HepG2 (cell line): ENCODE measurements around the gene CHN2. TPM values are rescaled to one million over a fixed set of nuclear protein-coding genes. Genes with fewer than 3 reads are reported as not detected.

Source experiments
- ATAC-seq: fragments of 200-7000 bp; cut with Tn5 transposase; 3 replicates; pipeline ENCODE4 v1.9.1; 2020; ENCODE audit warnings: mild to moderate bottlenecking, moderate library complexity
- BruUV-seq: library from RNA; stranded (reverse); fragments of 400-500 nt; replicated peaks from 2 replicates; lab custom pipeline; 2021; lab: Mats Ljungman, UMichigan
- CTCF ChIA-PET: fragments of 300-600 bp; formaldehyde crosslinking; extraction: SDS; loops from one replicate; lab custom pipeline; 2021; ENCODE audit warnings: low total read pairs, inconsistent platforms, low intra/inter-chr PET ratio; lab: Yijun Ruan, JAX
- POLR2A ChIA-PET: fragments of 350-600 bp; sonication (Branson Sonifier 250); formaldehyde crosslinking; loops from one replicate; lab custom pipeline; 2020; ENCODE audit warnings: antibody characterized with exemption, inconsistent platforms; lab: Yijun Ruan, JAX
- DNase-seq: peaks from one replicate; pipeline ENCODE4 v3.0.0-alpha.2; 2015; ENCODE audit warnings: low spot score
- FAIRE-seq: peaks from 3 replicates; lab custom pipeline; 2011; peaks lifted over from hg19 to GRCh38; lab: Jason Lieb, UNC
- H2AFZ ChIP-seq: one replicate; pipeline ENCODE4 v1.6.1; 2011; ENCODE audit warnings: low read length, inconsistent platforms
- H3K27ac ChIP-seq: fragments of 300-600 bp; 3 replicates; pipeline ENCODE4 v1.8.0; 2011; ENCODE audit warnings: mixed run types, mild to moderate bottlenecking, mixed read lengths, low read length, inconsistent platforms; ENCODE audit not compliant: insufficient read depth; ENCODE audit errors: extremely low read length
- H3K27me3 ChIP-seq, 2 experiments: fragments of 200-600 bp in 1 of 2; 2 replicates in 1 of 2; 3 replicates in 1 of 2; pipeline versions ENCODE4 v1.6.0 to v1.8.0; 2011; ENCODE audit warnings: low read length in 2 of 2, mild to moderate bottlenecking in 2 of 2, moderate library complexity in 2 of 2, inconsistent platforms in 1 of 2; ENCODE audit not compliant: insufficient read depth in 2 of 2, control insufficient read depth in 1 of 2
- H3K36me3 ChIP-seq, 2 experiments: fragments of 200-600 bp in 1 of 2; replicated peaks in 1 of 2; 2 replicates in 1 of 2; 3 replicates in 1 of 2; pipeline versions ENCODE4 v1.5.1 to v1.8.0; 2011; ENCODE audit warnings: low read length in 2 of 2, inconsistent platforms in 1 of 2; ENCODE audit not compliant: insufficient read depth in 2 of 2, control insufficient read depth in 1 of 2
- H3K4me1 ChIP-seq: 2 replicates; pipeline ENCODE4 v1.5.1; 2012; ENCODE audit warnings: low read length, inconsistent platforms; ENCODE audit not compliant: insufficient read depth
- H3K4me2 ChIP-seq: 2 replicates; pipeline ENCODE4 v1.6.0; 2011; ENCODE audit warnings: low read depth, low read length, inconsistent platforms
- H3K4me3 ChIP-seq, 3 experiments: fragments of 200-600 bp in 1 of 3; sonication (generic), shearing (Covaris generic) in 1 of 3; replicated peaks in 1 of 3; 2 replicates each; pipeline ENCODE4 v1.5.1; 2011 to 2016; ENCODE audit warnings: low read length in 3 of 3, inconsistent platforms in 2 of 3, low read depth in 2 of 3, mild to moderate bottlenecking in 2 of 3, control low read depth in 1 of 3, mixed read lengths in 1 of 3; ENCODE audit not compliant: insufficient read depth in 1 of 3
- H3K79me2 ChIP-seq: one replicate; pipeline ENCODE4 v1.6.1; 2011; ENCODE audit warnings: low read length, inconsistent platforms; ENCODE audit not compliant: insufficient read depth
- H3K9ac ChIP-seq: 2 replicates; pipeline ENCODE4 v1.6.0; 2011; ENCODE audit warnings: mild to moderate bottlenecking, low read depth, low read length, inconsistent platforms; ENCODE audit not compliant: insufficient read depth
- H3K9me3 ChIP-seq: 2 replicates; pipeline ENCODE4 v1.5.1; 2012; ENCODE audit warnings: mild to moderate bottlenecking, low read length
- H4K20me1 ChIP-seq: 2 replicates; pipeline ENCODE4 v1.6.0; 2011; ENCODE audit warnings: inconsistent platforms, mild to moderate bottlenecking, low read length, moderate library complexity; ENCODE audit not compliant: insufficient read depth
- DMAP1 ChIP-seq: IDR thresholded peaks from 2 replicates; pipeline ENCODE4 v1.6.1; 2016
- JARID2 ChIP-seq: sonication (generic); formaldehyde crosslinking; IDR thresholded peaks from 2 replicates; pipeline ENCODE4 v1.8.1; 2023; ENCODE audit warnings: missing genetic modification reagents, inconsistent platforms; ENCODE audit not compliant: insufficient replicate concordance
- MBNL3 ChIP-seq: fragments of 250-450 bp; sonication (Bioruptor Pico); conservative IDR thresholded peaks from 2 replicates; pipeline ENCODE4 v1.8.0; 2022; ENCODE audit warnings: mild to moderate bottlenecking, inconsistent platforms
- MIER2 ChIP-seq: IDR thresholded peaks from 2 replicates; pipeline ENCODE4 v1.6.1; 2016; ENCODE audit warnings: missing biosample characterization, missing genetic modification reagents
- MTA3 ChIP-seq: sonication (generic); formaldehyde crosslinking; IDR thresholded peaks from 2 replicates; pipeline ENCODE4 v1.4.0; 2020; ENCODE audit warnings: missing genetic modification reagents
- NAIF1 ChIP-seq: sonication (generic); formaldehyde crosslinking; IDR thresholded peaks from 2 replicates; pipeline ENCODE4 v1.5.0; 2020; ENCODE audit warnings: mild to moderate bottlenecking, missing genetic modification reagents, borderline replicate concordance
- SETDB1 ChIP-seq: sonication (generic); formaldehyde crosslinking; IDR thresholded peaks from 2 replicates; pipeline ENCODE4 v1.5.1; 2020; ENCODE audit warnings: missing genetic modification reagents, mild to moderate bottlenecking, borderline replicate concordance
- ZBTB20 ChIP-seq: sonication (generic); formaldehyde crosslinking; IDR thresholded peaks from 2 replicates; pipeline ENCODE4 v1.8.1; 2023; ENCODE audit warnings: missing genetic modification reagents, low read depth, mild to moderate bottlenecking, borderline replicate concordance
- ZIK1 ChIP-seq: sonication (generic); formaldehyde crosslinking; IDR thresholded peaks from 2 replicates; pipeline ENCODE4 v1.5.0; 2020; ENCODE audit warnings: mild to moderate bottlenecking, low read depth, missing genetic modification reagents, borderline replicate concordance
- ZMYM2 ChIP-seq: sonication (generic); formaldehyde crosslinking; IDR thresholded peaks from 2 replicates; pipeline ENCODE4 v1.8.0; 2022; ENCODE audit warnings: mild to moderate bottlenecking, missing genetic modification reagents
- ZMYM4 ChIP-seq: sonication (generic); formaldehyde crosslinking; IDR thresholded peaks from 2 replicates; pipeline ENCODE4 v1.8.1; 2023; ENCODE audit warnings: mild to moderate bottlenecking, missing genetic modification reagents
- ZNF34 ChIP-seq: sonication (generic); formaldehyde crosslinking; IDR thresholded peaks from 2 replicates; pipeline ENCODE4 v1.4.0; 2020; ENCODE audit warnings: mild to moderate bottlenecking, missing genetic modification reagents, borderline replicate concordance
- ZNF549 ChIP-seq: sonication (generic); formaldehyde crosslinking; IDR thresholded peaks from 2 replicates; pipeline ENCODE4 v1.5.0; 2020; ENCODE audit warnings: missing genetic modification reagents
- ZNF570 ChIP-seq: sonication (generic); formaldehyde crosslinking; IDR thresholded peaks from 2 replicates; pipeline ENCODE4 v1.4.0; 2020; ENCODE audit warnings: mild to moderate bottlenecking, missing genetic modification reagents, borderline replicate concordance
- ZNF75D ChIP-seq: sonication (generic); formaldehyde crosslinking; IDR thresholded peaks from 2 replicates; pipeline ENCODE4 v1.8.1; 2023; ENCODE audit warnings: missing genetic modification reagents, mild to moderate bottlenecking, borderline replicate concordance
- ZNF788 ChIP-seq: sonication (generic); formaldehyde crosslinking; IDR thresholded peaks from 2 replicates; pipeline ENCODE4 v1.5.0; 2020; ENCODE audit warnings: mild to moderate bottlenecking, missing genetic modification reagents, borderline replicate concordance
- ZNF792 ChIP-seq: IDR thresholded peaks from 2 replicates; pipeline ENCODE4 v1.6.1; 2016
- ZSCAN21 ChIP-seq: sonication (generic); formaldehyde crosslinking; IDR thresholded peaks from 2 replicates; pipeline ENCODE4 v1.8.0; 2022; ENCODE audit warnings: mild to moderate bottlenecking, missing genetic modification reagents, moderate library complexity, borderline replicate concordance
- ZSCAN25 ChIP-seq: sonication (generic); formaldehyde crosslinking; IDR thresholded peaks from 2 replicates; pipeline ENCODE4 v1.8.0; 2022; ENCODE audit warnings: mild to moderate bottlenecking, missing genetic modification reagents
- WGBS: methylation state at CpG from one replicate; pipeline ENCODE4 v1.1.6; 2017; ENCODE audit warnings: low lambda C conversion rate; 5-methylcytosine and 5-hydroxymethylcytosine counted together
- in situ Hi-C: cut with HindIII; loops from 2 replicates; pipeline ENCODE4 v1.10.0; 2017; ENCODE audit warnings: low pct_unique_long_range_greater_than_20kb; ENCODE audit not compliant: extremely low pct_ligation_motif_present
- intact Hi-C: fragments of 100-400 bp; cut with micrococcal nuclease; formaldehyde crosslinking; loops from one replicate; pipeline ENCODE4 v1.10.0; 2022; ENCODE audit not compliant: unreplicated experiment
- polyA plus RNA-seq, 8 experiments: library from polyadenylated mRNA; depleted of rRNA in 3 of 8; stranded (reverse) in 7 of 8; unstranded in 1 of 8; fragments of >200 nt; fragmentation: Illumina TruSeq in 4 of 8; extraction: Trizol in 4 of 8; gene quantifications; 2 replicates each; pipeline versions ENCODE4 v1.2.1 to v1.2.3, GENCODE V29; 2011 to 2016; ENCODE audit warnings: low read depth in 4 of 8, missing spikeins in 1 of 8, mixed read lengths in 1 of 8; ENCODE audit not compliant: insufficient read depth in 1 of 8
- total RNA-seq, 5 experiments: library from RNA; depleted of rRNA; stranded (reverse); fragments of >200 nt; fragmentation: Illumina TruSeq; extraction: Trizol; gene quantifications; 2 replicates each; pipeline ENCODE4 v1.2.3, GENCODE V29; 2016; ENCODE audit warnings: low read depth in 1 of 5

The CHN2 gene
- total and polyA plus RNA-seq, 2 of the 13 experiments (the other 11 are each of a cell fraction or from before 2014, with no cell fraction given) = 23.5 to 30.5 TPM

DNA sequence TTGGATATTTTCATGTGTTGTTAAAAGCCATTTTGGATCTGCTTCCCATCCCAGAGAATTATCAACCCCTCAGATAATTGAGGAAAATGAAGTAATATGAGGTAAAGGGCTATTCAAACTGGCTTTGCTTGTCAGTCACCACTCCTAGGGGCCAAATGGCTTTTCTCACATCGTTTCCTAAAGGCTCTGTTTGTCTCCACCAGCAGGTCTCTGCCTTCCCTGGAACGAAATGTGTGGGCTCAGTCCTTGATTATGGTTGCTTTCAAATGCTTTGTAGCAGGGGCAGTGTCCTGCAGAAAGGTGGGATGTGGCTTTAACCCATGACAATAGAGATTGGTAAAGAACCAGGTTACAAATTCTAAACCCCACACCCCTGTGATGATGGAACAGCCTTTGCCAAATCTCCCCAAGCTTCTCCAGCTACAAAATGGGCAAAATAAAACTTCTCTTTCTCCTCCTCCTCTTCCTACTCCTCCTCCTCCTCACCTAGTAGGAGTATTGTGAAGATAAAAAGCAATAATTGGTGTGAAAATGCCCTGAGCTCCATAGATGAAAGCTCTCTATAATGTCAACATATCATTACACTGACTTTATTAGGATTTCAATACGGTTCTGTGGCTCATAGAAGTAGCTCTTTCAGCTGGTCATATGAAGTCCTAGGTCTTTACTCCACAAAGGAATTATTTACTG lies 127.6 kb downstream of the CHN2 start:
- Histone ChIP-seq H4K20me1 (no peaks in the 10 kb centered on the region), H2AFZ (no peak overlapping the region), H3K27me3 (no peaks in the 10 kb centered on the region), H3K79me2 (peaks cover 2% of the 10 kb centered on the region), H3K36me3 (peaks cover 4 to 6% of the 10 kb centered on the region in 2 experiments; a peak in 2 of 5 replicates), H3K4me3 (no peak overlapping the region), H3K27ac (no peak overlapping the region), H3K4me2 (no peak overlapping the region), H3K9ac (no peak overlapping the region), H3K4me1 (peaks cover 16% of the 10 kb centered on the region), H3K9me3 (no peaks in the 10 kb centered on the region)
- ATAC-seq (no peak), FAIRE-seq (no peak), DNase-seq (no peak)
- no TSS peak for BruUV-seq
- in situ Hi-C loops (no loop called here), intact Hi-C loops (no loop called here)
- TF ChIP-seq ZMYM4 (CRISPR knock-in tag) (no peak), ZNF549 (CRISPR knock-in tag) (no peak)
- ChIA-PET POLR2A (no interaction called here), CTCF (no interaction called here)
- WGBS = 94% methylated on average over 3 of the region's 3 CpGs

DNA sequence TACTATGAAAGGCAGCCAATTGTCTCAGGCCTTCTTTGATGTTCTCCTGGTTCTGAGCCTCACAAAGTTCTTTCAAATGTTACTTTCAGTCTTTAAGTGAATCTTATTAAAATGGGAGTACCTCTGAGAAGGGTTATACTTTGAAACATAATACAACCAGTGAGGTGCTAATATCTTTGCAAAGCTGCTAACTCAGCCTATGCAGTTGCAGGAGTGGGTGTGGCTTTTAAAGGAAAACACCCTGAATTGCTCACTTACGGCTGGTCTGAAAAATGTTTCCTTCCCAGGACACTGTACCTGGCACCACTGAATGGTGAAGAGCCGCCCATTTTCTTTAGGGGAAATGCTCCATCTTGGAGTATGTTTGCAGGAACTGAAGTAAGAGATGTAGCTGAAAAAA lies 130.9 kb downstream of the CHN2 start:
- WGBS = 91% methylated on average over 2 of the region's 2 CpGs
- no peaks in the 10 kb centered on the region for H3K27me3 ChIP-seq
- H4K20me1 ChIP-seq = no peaks in the 10 kb centered on the region
- no peaks in the 10 kb centered on the region for H3K9me3 ChIP-seq
- ChIA-PET POLR2A (no interaction called here), CTCF (no interaction called here)
- H3K27ac ChIP-seq = no peak overlapping the region
- H3K4me2 ChIP-seq = no peak overlapping the region
- peaks cover 13% of the 10 kb centered on the region for H3K79me2 ChIP-seq
- BruUV-seq = no TSS peak
- intact Hi-C loops = no loop called here
- peaks cover 41% of the 10 kb centered on the region for H3K4me1 ChIP-seq
- TF ChIP-seq ZSCAN25 (CRISPR knock-in tag) (no peak), ZNF788 (CRISPR knock-in tag) (no peak), DMAP1 (no peak), MBNL3 (no peak), ZNF570 (no peak), ZNF34 (CRISPR knock-in tag) (no peak), ZMYM2 (CRISPR knock-in tag) (no peak), ZBTB20 (CRISPR knock-in tag) (no peak), NAIF1 (no peak), ZIK1 (CRISPR knock-in tag) (no peak), MTA3 (CRISPR knock-in tag) (no peak), ZNF75D (CRISPR knock-in tag) (no peak), ZNF792 (CRISPR knock-in tag) (no peak), ZSCAN21 (CRISPR knock-in tag) (no peak), MIER2 (CRISPR knock-in tag) (no peak), SETDB1 (CRISPR knock-in tag) (no peak), JARID2 (CRISPR knock-in tag) (no peak)
- H3K36me3 ChIP-seq = peaks cover 4 to 6% of the 10 kb centered on the region in 2 experiments; a peak in 2 of 5 replicates
- no peak overlapping the region for H3K4me3 ChIP-seq
- DNase-seq (no peak), FAIRE-seq (no peak), ATAC-seq (no peak)
- no peak overlapping the region for H2AFZ ChIP-seq
- no peak overlapping the region for H3K9ac ChIP-seq
- in situ Hi-C loops = no loop called here
